Fibroblast of lung (primary cell): ENCODE data around the gene KCNH4.

Source experiments
- EZH2 ChIP-seq: IDR thresholded peaks from 2 replicates; pipeline ENCODE4 v1.5.1; 2012; ENCODE audit warnings: low read length, control low read depth, mild to moderate bottlenecking; ENCODE audit errors: missing control alignments
- TF ChIP-seq, protein P1 (sequence below), 2 donors: IDR thresholded peaks in 1 of 2; conservative IDR thresholded peaks in 1 of 2; 1 replicate in 1 of 2; 2 replicates in 1 of 2; pipeline ENCODE4 v1.5.1; 2011 to 2012; ENCODE audit warnings: low read length in 2 of 2, control low read depth in 1 of 2, inconsistent platforms in 1 of 2, low read depth in 1 of 2, mild to moderate bottlenecking in 1 of 2

DNA sequence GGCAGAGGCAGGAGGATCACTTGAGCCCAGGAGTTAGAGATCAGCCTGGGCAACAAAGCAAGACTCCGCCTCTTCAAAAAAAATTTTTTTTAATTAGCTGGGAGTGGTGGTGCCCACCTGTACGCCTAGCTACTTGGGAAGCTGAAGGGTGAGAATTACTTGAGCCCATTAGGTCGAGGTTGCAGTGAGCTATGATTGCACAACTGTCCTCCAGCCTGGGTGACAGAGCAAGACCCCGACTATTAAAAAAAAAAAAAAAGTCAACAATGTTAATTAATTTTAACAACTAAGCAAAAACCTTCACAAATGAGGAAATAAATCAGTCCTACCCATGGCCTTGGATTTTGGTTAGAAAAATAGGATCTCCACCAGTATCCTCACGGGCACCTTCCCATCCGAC is 73.8 kb downstream of the KCNH4 start:
- TF ChIP-seq, protein P1, sequence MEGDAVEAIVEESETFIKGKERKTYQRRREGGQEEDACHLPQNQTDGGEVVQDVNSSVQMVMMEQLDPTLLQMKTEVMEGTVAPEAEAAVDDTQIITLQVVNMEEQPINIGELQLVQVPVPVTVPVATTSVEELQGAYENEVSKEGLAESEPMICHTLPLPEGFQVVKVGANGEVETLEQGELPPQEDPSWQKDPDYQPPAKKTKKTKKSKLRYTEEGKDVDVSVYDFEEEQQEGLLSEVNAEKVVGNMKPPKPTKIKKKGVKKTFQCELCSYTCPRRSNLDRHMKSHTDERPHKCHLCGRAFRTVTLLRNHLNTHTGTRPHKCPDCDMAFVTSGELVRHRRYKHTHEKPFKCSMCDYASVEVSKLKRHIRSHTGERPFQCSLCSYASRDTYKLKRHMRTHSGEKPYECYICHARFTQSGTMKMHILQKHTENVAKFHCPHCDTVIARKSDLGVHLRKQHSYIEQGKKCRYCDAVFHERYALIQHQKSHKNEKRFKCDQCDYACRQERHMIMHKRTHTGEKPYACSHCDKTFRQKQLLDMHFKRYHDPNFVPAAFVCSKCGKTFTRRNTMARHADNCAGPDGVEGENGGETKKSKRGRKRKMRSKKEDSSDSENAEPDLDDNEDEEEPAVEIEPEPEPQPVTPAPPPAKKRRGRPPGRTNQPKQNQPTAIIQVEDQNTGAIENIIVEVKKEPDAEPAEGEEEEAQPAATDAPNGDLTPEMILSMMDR (conservative IDR thresholded peaks at IDR 0.05 in 1 of 2, IDR thresholded peaks at IDR 0.05 in 1 of 2; ENCODE audit: low read depth in 1 of 2, low read length in 2 of 2) = no peak
- no peak for TF ChIP-seq EZH2
